HEK293 (cell line): Measurements from ENCODE around the gene OCIAD1.
A peak's percentile ranks its signal among the peaks of the same experiment; 100 is the strongest.

ENCODE experiments used
- AEBP2 ChIP-seq: fragments of 450-650 bp; formaldehyde crosslinking; IDR thresholded peaks from 2 replicates; pipeline ENCODE4 v1.5.1; 2016; ENCODE audit warnings: missing biosample characterization, missing genetic modification characterization, borderline replicate concordance
- BCL11B ChIP-seq: fragments of 450-650 bp; formaldehyde crosslinking; IDR thresholded peaks from 2 replicates; pipeline ENCODE4 v1.5.1; 2016; ENCODE audit warnings: low read depth, missing biosample characterization, missing genetic modification characterization
- GLIS1 ChIP-seq: fragments of 450-650 bp; formaldehyde crosslinking; IDR thresholded peaks from 2 replicates; pipeline ENCODE4 v1.5.1; 2016; ENCODE audit warnings: missing biosample characterization, missing genetic modification characterization
- KLF16 ChIP-seq: fragments of 450-650 bp; formaldehyde crosslinking; IDR thresholded peaks from 2 replicates; pipeline ENCODE4 v1.5.1; 2017; ENCODE audit warnings: missing biosample characterization, missing genetic modification characterization
- KLF8 ChIP-seq: fragments of 450-650 bp; formaldehyde crosslinking; IDR thresholded peaks from 2 replicates; pipeline ENCODE4 v1.5.1; 2016; ENCODE audit warnings: missing biosample characterization, missing genetic modification characterization
- KLF9 ChIP-seq: fragments of 450-650 bp; formaldehyde crosslinking; IDR thresholded peaks from 2 replicates; pipeline ENCODE4 v1.5.1; 2016; ENCODE audit warnings: missing biosample characterization, missing genetic modification characterization, low read depth
- MEIS1 ChIP-seq: sonication (generic); formaldehyde crosslinking; IDR thresholded peaks from 2 replicates; pipeline ENCODE4 v1.8.1; 2022; ENCODE audit warnings: missing genetic modification reagents, mild to moderate bottlenecking, borderline replicate concordance
- MZF1 ChIP-seq: fragments of 450-650 bp; formaldehyde crosslinking; IDR thresholded peaks from 2 replicates; pipeline ENCODE4 v1.5.1; 2017; ENCODE audit warnings: missing biosample characterization, missing genetic modification characterization, borderline replicate concordance
- PRDM6 ChIP-seq: fragments of 450-650 bp; formaldehyde crosslinking; IDR thresholded peaks from 2 replicates; pipeline ENCODE4 v1.5.1; 2017; ENCODE audit warnings: missing biosample characterization, missing genetic modification characterization
- SCRT1 ChIP-seq: fragments of 450-650 bp; formaldehyde crosslinking; IDR thresholded peaks from 2 replicates; pipeline ENCODE4 v1.5.1; 2016; ENCODE audit warnings: missing biosample characterization, missing genetic modification characterization, borderline replicate concordance
- SCRT2 ChIP-seq: fragments of 450-650 bp; formaldehyde crosslinking; IDR thresholded peaks from 2 replicates; pipeline ENCODE4 v1.5.1; 2016; ENCODE audit warnings: missing biosample characterization, missing genetic modification characterization
- SP7 ChIP-seq: fragments of 450-650 bp; formaldehyde crosslinking; IDR thresholded peaks from 2 replicates; pipeline ENCODE4 v1.5.1; 2016; ENCODE audit warnings: missing biosample characterization, missing genetic modification characterization
- TCF7L2 ChIP-seq: IDR thresholded peaks from 2 replicates; pipeline ENCODE4 v1.6.1; 2011; ENCODE audit warnings: low read depth, mild to moderate bottlenecking, inconsistent platforms, low read length, moderate library complexity, borderline replicate concordance
- YY2 ChIP-seq: fragments of 450-650 bp; formaldehyde crosslinking; IDR thresholded peaks from 2 replicates; pipeline ENCODE4 v1.5.1; 2016; ENCODE audit warnings: missing biosample characterization, missing genetic modification characterization
- ZBTB17 ChIP-seq: fragments of 450-650 bp; formaldehyde crosslinking; IDR thresholded peaks from 2 replicates; pipeline ENCODE4 v1.5.1; 2016; ENCODE audit warnings: missing biosample characterization, missing genetic modification characterization
- ZBTB7A ChIP-seq: fragments of 450-650 bp; formaldehyde crosslinking; IDR thresholded peaks from 2 replicates; pipeline ENCODE4 v1.5.1; 2016; ENCODE audit warnings: low read depth, missing biosample characterization, missing genetic modification characterization
- ZBTB8A ChIP-seq: fragments of 450-650 bp; formaldehyde crosslinking; IDR thresholded peaks from 2 replicates; pipeline ENCODE4 v1.5.1; 2016; ENCODE audit warnings: missing biosample characterization, missing genetic modification characterization
- ZEB2 ChIP-seq: fragments of 450-650 bp; formaldehyde crosslinking; IDR thresholded peaks from 2 replicates; pipeline ENCODE4 v1.5.1; 2016; ENCODE audit warnings: missing biosample characterization, missing genetic modification characterization
- ZFP69B ChIP-seq: fragments of 450-650 bp; formaldehyde crosslinking; IDR thresholded peaks from 2 replicates; pipeline ENCODE4 v1.5.1; 2016; ENCODE audit warnings: missing biosample characterization, missing genetic modification characterization
- ZNF248 ChIP-seq: fragments of 450-650 bp; formaldehyde crosslinking; IDR thresholded peaks from 2 replicates; pipeline ENCODE4 v1.5.1; 2017; ENCODE audit warnings: missing biosample characterization, missing genetic modification characterization
- ZNF302 ChIP-seq: fragments of 450-650 bp; formaldehyde crosslinking; IDR thresholded peaks from 2 replicates; pipeline ENCODE4 v1.5.1; 2016; ENCODE audit warnings: missing biosample characterization, missing genetic modification characterization, low read depth
- ZNF324 ChIP-seq: fragments of 450-650 bp; formaldehyde crosslinking; IDR thresholded peaks from 2 replicates; pipeline ENCODE4 v1.5.1; 2016; ENCODE audit warnings: missing biosample characterization, missing genetic modification characterization
- ZNF354C ChIP-seq: fragments of 450-650 bp; formaldehyde crosslinking; IDR thresholded peaks from 2 replicates; pipeline ENCODE4 v1.5.1; 2016; ENCODE audit warnings: missing biosample characterization, missing genetic modification characterization, low read depth, borderline replicate concordance
- ZNF529 ChIP-seq: fragments of 450-650 bp; formaldehyde crosslinking; IDR thresholded peaks from 2 replicates; pipeline ENCODE4 v1.5.1; 2017; ENCODE audit warnings: missing genetic modification characterization, missing biosample characterization; ENCODE audit not compliant: insufficient replicate concordance
- ZNF558 ChIP-seq: fragments of 450-650 bp; formaldehyde crosslinking; IDR thresholded peaks from 2 replicates; pipeline ENCODE4 v1.5.1; 2016; ENCODE audit warnings: missing biosample characterization, missing genetic modification characterization
- ZNF560 ChIP-seq: fragments of 450-650 bp; formaldehyde crosslinking; IDR thresholded peaks from 2 replicates; pipeline ENCODE4 v1.5.1; 2017; ENCODE audit warnings: missing biosample characterization, missing genetic modification characterization, borderline replicate concordance
- ZNF600 ChIP-seq: fragments of 450-650 bp; formaldehyde crosslinking; IDR thresholded peaks from 2 replicates; pipeline ENCODE4 v1.5.1; 2016; ENCODE audit warnings: missing biosample characterization, missing genetic modification characterization
- ZNF623 ChIP-seq: fragments of 450-650 bp; formaldehyde crosslinking; IDR thresholded peaks from 2 replicates; pipeline ENCODE4 v1.5.1; 2016; ENCODE audit warnings: missing biosample characterization, missing genetic modification characterization
- ZNF629 ChIP-seq: fragments of 450-650 bp; formaldehyde crosslinking; IDR thresholded peaks from 2 replicates; pipeline ENCODE4 v1.5.1; 2017; ENCODE audit warnings: missing biosample characterization, missing genetic modification characterization
- ZNF677 ChIP-seq: fragments of 450-650 bp; IDR thresholded peaks from 2 replicates; pipeline ENCODE4 v1.5.0; 2018; ENCODE audit warnings: missing biosample characterization, mild to moderate bottlenecking, missing genetic modification characterization, moderate library complexity
- ZNF701 ChIP-seq: fragments of 450-650 bp; formaldehyde crosslinking; IDR thresholded peaks from 2 replicates; pipeline ENCODE4 v1.5.1; 2016; ENCODE audit warnings: missing biosample characterization, missing genetic modification characterization
- ZNF707 ChIP-seq: fragments of 450-650 bp; formaldehyde crosslinking; IDR thresholded peaks from 2 replicates; pipeline ENCODE4 v1.5.1; 2016; ENCODE audit warnings: missing biosample characterization, missing genetic modification characterization
- ZNF747 ChIP-seq: fragments of 450-650 bp; formaldehyde crosslinking; IDR thresholded peaks from 2 replicates; pipeline ENCODE4 v1.5.1; 2016; ENCODE audit warnings: missing biosample characterization, missing genetic modification characterization
- ZSCAN30 ChIP-seq: fragments of 450-650 bp; IDR thresholded peaks from 2 replicates; pipeline ENCODE4 v1.5.1; 2018; ENCODE audit warnings: missing biosample characterization, mild to moderate bottlenecking, missing genetic modification characterization, moderate library complexity
- TF ChIP-seq, protein P1 (sequence below): fragments of 450-650 bp; formaldehyde crosslinking; IDR thresholded peaks from 2 replicates; pipeline ENCODE4 v1.5.1; 2017; ENCODE audit warnings: missing biosample characterization, missing genetic modification characterization

OCIAD1 gene

GRCh38 chr4:48906206-48907173 is 75.6 kb downstream of the OCIAD1 start, which contains the start of gene OCIAD2 (continued):
- TF ChIP-seq ZNF600 (tag by site-specific recombination) = peak; percentile 63; the same call in 1 of the 2 replicates
- no peak for TF ChIP-seq ZFP69B (tag by site-specific recombination)
- no peak for TF ChIP-seq ZBTB7A (tag by site-specific recombination)
- no peak for TF ChIP-seq ZNF707 (tag by site-specific recombination)
- no peak for TF ChIP-seq BCL11B
- TF ChIP-seq ZNF701 (tag by site-specific recombination) = no peak
- TF ChIP-seq ZNF302 (tag by site-specific recombination) = no peak
- no peak for TF ChIP-seq TCF7L2
- TF ChIP-seq ZBTB8A = no peak
- TF ChIP-seq YY2 (tag by site-specific recombination) = no peak
- peak; percentile 63; the same call in 1 of the 2 replicates for TF ChIP-seq KLF16 (tag by site-specific recombination)
- TF ChIP-seq ZNF560 = no peak
- TF ChIP-seq, protein P1, sequence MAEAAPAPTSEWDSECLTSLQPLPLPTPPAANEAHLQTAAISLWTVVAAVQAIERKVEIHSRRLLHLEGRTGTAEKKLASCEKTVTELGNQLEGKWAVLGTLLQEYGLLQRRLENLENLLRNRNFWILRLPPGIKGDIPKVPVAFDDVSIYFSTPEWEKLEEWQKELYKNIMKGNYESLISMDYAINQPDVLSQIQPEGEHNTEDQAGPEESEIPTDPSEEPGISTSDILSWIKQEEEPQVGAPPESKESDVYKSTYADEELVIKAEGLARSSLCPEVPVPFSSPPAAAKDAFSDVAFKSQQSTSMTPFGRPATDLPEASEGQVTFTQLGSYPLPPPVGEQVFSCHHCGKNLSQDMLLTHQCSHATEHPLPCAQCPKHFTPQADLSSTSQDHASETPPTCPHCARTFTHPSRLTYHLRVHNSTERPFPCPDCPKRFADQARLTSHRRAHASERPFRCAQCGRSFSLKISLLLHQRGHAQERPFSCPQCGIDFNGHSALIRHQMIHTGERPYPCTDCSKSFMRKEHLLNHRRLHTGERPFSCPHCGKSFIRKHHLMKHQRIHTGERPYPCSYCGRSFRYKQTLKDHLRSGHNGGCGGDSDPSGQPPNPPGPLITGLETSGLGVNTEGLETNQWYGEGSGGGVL (tag by site-specific recombination) = 0 out of 2 replicates have a peak, but pooled peaks have one; percentile 11
- TF ChIP-seq ZNF324 (tag by site-specific recombination) = no peak
- no peak for TF ChIP-seq ZSCAN30 (tag by site-specific recombination)
- TF ChIP-seq ZBTB17 (tag by site-specific recombination) = peak; percentile 21; the same call in 1 of the 2 replicates
- TF ChIP-seq ZNF558 (tag by site-specific recombination) = no peak
- no peak for TF ChIP-seq ZNF529 (tag by site-specific recombination)
- TF ChIP-seq AEBP2 (tag by site-specific recombination) = no peak
- TF ChIP-seq ZEB2 (tag by site-specific recombination) = peak; percentile 74; the same call in 1 of the 2 replicates
- TF ChIP-seq MEIS1 (CRISPR knock-in tag) = no peak
- TF ChIP-seq ZNF354C = no peak
- peak; percentile 40; the same call in 1 of the 2 replicates for TF ChIP-seq ZNF629 (tag by site-specific recombination)
- no peak for TF ChIP-seq KLF8
- TF ChIP-seq ZNF677 (tag by site-specific recombination) = no peak
- TF ChIP-seq ZNF747 (tag by site-specific recombination) = no peak
- peak; percentile 80 for TF ChIP-seq GLIS1 (tag by site-specific recombination)
- no peak for TF ChIP-seq ZNF248 (tag by site-specific recombination)
- TF ChIP-seq SCRT1 (tag by site-specific recombination) = no peak
- peak; percentile 66 for TF ChIP-seq SP7
- no peak for TF ChIP-seq ZNF623 (tag by site-specific recombination)
- no peak for TF ChIP-seq PRDM6 (tag by site-specific recombination)
- TF ChIP-seq KLF9 (tag by site-specific recombination) = no peak; the same call in 1 of the 2 replicates
- TF ChIP-seq SCRT2 (tag by site-specific recombination) = peak; percentile 61
- TF ChIP-seq MZF1 (tag by site-specific recombination) = no peak
